HUES48 (cell line): ENCODE data around the gene LIMS4.
"Not testable (repeated sequence)": the region's sequence is repeated elsewhere in the genome, so short reads cannot be mapped to it uniquely, and the experiment has no call there.

Experiments
- H3K27ac ChIP-seq: one replicate; pipeline ENCODE4 v1.7.0; 2013; ENCODE audit warnings: low read depth, low read length, inconsistent platforms
- H3K27me3 ChIP-seq: 2 replicates; pipeline ENCODE4 v1.6.1; 2013; ENCODE audit warnings: mild to moderate bottlenecking, low read length; ENCODE audit not compliant: control insufficient read depth, insufficient read depth
- H3K36me3 ChIP-seq: 2 replicates; pipeline ENCODE4 v1.6.1; 2013; ENCODE audit warnings: low read length; ENCODE audit not compliant: control insufficient read depth, insufficient read depth
- H3K4me1 ChIP-seq: 2 replicates; pipeline ENCODE4 v1.6.1; 2013; ENCODE audit warnings: mild to moderate bottlenecking, low read length; ENCODE audit not compliant: control insufficient read depth, insufficient read depth
- H3K4me3 ChIP-seq: 2 replicates; pipeline ENCODE4 v1.5.1; 2013; ENCODE audit warnings: mild to moderate bottlenecking, low read depth, low read length
- H3K9ac ChIP-seq: 2 replicates; pipeline ENCODE4 v1.6.1; 2013; ENCODE audit warnings: mild to moderate bottlenecking, low read depth, low read length, moderate library complexity
- H3K9me3 ChIP-seq: 2 replicates; pipeline ENCODE4 v1.6.1; 2013; ENCODE audit warnings: low read length; ENCODE audit not compliant: control insufficient read depth, insufficient read depth

Gene LIMS4

DNA sequence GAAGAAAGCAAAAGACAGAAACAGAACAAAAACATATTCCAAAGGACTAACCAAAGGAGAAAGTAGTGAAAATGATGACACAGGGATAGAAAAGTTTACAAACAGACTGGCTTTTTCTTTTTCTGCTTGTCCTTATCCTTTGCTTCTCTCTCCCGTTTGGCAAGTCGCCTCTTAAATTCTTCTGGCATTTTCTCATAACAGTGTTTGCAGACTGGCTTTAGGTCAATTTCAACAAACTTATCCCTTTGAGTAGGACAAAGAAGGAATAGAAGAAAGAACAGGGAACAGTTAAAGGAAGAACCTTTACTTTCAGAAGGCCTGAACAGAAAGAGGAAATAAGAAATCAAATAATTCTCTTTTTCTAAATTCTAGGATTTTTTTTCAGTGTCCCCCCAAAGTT is 26.0 kb downstream of the LIMS4 start:
- H3K27ac ChIP-seq, H3K4me1 ChIP-seq, H3K4me3 ChIP-seq, H3K27me3 ChIP-seq, H3K9ac ChIP-seq, H3K9me3 ChIP-seq, H3K36me3 ChIP-seq: not testable (repeated sequence)

GRCh38 chr2:110443305-110444005 is 29.2 kb downstream of the LIMS4 start:
- H3K27ac ChIP-seq, H3K4me3 ChIP-seq, H3K27me3 ChIP-seq, H3K9me3 ChIP-seq, H3K9ac ChIP-seq, H3K36me3 ChIP-seq, H3K4me1 ChIP-seq: not testable (repeated sequence)

GRCh38 chr2:110441905-110442304 is 30.7 kb downstream of the LIMS4 start:
- not testable (repeated sequence) for H3K9ac ChIP-seq, H3K4me1 ChIP-seq, H3K4me3 ChIP-seq, H3K27me3 ChIP-seq, H3K9me3 ChIP-seq, H3K36me3 ChIP-seq, H3K27ac ChIP-seq

- H3K4me1 ChIP-seq, H3K27me3 ChIP-seq, H3K4me3 ChIP-seq, H3K36me3 ChIP-seq, H3K27ac ChIP-seq, H3K9ac ChIP-seq, H3K9me3 ChIP-seq: not testable (repeated sequence)
Observed at GRCh38 chr2:110434565-110434964, 38.1 kb downstream of the LIMS4 start.

DNA sequence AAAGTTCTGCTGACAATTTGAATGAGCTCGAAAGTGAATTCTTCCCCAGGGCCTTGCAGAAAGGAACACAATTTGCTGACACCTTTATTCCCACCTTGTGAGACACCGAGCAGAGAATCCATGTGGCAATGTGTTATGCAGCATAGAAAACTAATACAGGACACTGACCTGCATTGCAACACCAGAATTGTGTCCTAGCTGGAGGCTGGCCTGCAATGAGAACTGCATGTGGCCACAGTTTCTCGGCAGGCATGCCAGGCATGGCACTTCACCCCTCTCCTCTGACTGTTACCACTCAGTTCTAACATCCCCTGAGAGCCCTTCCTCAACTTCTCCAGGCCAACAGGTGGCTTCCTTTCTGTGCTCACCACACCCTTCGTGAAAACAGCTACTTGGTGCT is 46.9 kb downstream of the LIMS4 start:
- H3K27me3 ChIP-seq, H3K27ac ChIP-seq, H3K9me3 ChIP-seq, H3K36me3 ChIP-seq, H3K4me3 ChIP-seq, H3K9ac ChIP-seq, H3K4me1 ChIP-seq: not testable (repeated sequence)

DNA sequence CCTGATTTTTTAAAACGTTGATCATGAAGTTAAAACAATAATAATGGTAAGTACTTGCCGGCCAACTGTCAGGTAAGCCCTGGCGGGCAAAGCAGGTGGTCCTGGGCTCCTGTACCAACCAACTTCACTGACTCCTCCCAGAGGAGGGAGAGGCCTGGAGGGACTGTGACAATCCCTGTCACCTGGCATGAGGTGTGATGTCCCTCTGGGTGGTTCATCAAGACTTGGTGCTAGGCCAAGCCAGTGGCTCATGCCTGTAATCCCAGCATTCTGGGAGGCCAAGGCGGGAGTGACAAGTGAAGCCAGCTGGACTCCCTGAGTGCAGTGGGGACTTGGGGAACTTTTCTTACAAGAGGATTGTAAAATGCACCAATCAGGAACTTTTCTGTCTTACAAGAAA is 48.2 kb downstream of the LIMS4 start:
- H3K9ac ChIP-seq, H3K27ac ChIP-seq, H3K4me1 ChIP-seq, H3K9me3 ChIP-seq, H3K36me3 ChIP-seq, H3K27me3 ChIP-seq, H3K4me3 ChIP-seq: not testable (repeated sequence)

DNA sequence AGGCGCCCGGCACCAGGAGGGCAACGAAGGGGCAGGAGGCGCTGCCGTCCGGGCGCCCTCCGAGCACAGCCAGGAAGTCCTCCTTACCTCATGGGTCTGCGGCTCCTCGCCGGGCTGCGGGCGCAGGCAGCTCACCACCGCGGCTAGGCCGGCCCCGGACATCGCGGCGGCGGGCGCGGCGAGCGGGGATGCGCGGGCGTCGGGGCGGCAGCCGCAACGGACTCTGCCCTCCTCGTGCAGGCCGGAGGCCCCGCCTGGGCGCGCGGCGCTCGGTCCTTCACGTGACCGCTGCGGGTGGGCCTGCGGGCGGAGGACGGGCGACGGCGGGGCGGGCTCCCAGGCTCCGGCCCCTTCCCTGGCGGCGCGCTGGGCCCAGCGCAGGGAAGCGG is 49.0 kb downstream of the LIMS4 start:
- H3K27me3 ChIP-seq, H3K4me3 ChIP-seq, H3K4me1 ChIP-seq, H3K9me3 ChIP-seq, H3K27ac ChIP-seq, H3K36me3 ChIP-seq, H3K9ac ChIP-seq: not testable (repeated sequence)

DNA sequence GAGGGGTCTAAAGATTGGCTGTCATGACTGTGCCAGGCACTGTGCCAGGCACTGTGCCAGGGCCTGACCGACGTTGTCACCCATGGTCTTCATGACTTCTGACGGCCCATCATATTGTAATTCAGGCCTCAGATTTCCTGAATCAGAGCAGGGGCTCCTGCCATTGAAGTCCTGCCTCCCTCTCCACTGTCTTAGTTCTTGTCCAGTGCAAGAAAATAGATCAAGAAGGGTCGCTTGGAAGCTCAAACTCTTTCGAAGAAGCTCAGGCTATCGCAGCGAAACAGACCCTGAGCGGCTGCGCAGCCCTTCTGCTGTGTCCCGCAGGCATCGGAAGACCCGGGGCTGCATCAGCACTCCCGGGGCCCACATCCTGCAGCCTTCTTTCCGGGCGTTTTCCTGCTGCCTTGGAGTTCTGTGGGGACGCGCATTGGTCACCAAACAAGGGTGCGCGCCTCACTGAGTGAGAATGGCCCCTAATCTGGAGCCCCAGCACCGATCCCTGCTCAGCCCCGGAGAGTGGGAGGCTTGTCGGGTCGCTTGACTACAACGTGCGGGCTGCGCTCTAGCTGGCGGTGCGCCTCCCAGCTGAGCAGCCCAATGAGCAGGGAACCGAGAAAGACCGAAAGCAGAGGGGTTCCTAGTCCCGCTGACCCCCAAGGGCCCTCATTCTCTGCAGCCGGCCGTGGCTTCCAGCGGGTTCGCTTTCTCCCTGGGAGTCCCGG is 49.6 kb downstream of the LIMS4 start:
- not testable (repeated sequence) for H3K27me3 ChIP-seq, H3K9me3 ChIP-seq, H3K27ac ChIP-seq, H3K4me1 ChIP-seq, H3K4me3 ChIP-seq, H3K36me3 ChIP-seq, H3K9ac ChIP-seq

DNA sequence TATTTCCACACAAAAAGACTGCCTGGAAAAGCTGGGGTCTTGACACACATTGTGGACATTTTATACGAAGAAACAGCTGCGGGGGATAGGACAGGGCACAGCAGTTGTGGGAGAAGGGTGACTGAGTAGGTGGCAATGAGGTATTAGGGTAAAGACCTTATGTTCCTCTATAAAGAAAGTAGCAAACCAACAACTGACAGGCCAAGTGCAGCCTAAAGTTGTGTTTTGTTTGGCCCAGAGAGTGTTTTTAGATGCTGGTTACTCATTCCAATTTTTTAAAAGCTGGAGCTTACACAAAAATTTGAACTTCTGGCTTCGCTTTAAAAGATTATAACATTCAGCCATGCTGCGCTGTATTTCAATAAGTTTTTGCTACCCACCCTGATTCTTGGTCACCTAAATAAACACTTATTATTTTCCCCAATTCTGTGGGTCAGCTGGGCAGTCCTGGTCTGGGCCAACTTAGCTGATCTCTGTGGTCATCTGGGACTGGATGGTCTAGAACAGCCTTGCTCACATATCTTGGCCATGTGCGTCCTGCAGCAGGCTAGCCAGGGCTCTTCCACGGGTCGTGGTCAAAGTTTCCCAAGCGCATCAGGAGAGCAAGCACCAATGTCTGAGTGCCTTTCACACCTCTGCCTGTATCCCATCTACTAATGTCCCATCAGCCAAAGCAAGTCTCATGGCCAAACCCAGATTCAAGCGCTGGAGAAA is 51.8 kb downstream of the LIMS4 start:
- H3K27ac ChIP-seq, H3K9ac ChIP-seq, H3K4me1 ChIP-seq, H3K36me3 ChIP-seq, H3K9me3 ChIP-seq, H3K4me3 ChIP-seq, H3K27me3 ChIP-seq: not testable (repeated sequence)

DNA sequence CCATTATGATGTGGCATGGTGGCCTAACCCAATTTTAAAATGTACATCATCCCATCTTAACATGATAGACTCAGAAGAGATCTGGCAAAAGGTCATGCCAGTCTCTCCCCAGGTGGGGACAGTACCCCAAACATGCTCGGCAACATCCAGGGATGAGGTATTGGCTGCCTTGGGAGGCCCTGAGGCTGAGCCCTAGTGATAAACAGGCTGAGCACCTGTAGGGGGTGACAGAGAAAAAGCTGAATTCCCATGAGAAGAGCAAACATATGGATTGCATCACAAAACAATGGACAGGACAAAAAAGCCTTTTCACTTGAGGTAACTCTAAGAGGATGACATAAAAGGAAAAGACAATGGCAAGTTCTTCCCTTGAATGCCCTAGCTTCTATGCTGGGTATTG is 65.5 kb downstream of the LIMS4 start:
- H3K27me3 ChIP-seq, H3K27ac ChIP-seq, H3K9me3 ChIP-seq, H3K9ac ChIP-seq, H3K4me3 ChIP-seq, H3K4me1 ChIP-seq, H3K36me3 ChIP-seq: not testable (repeated sequence)

GRCh38 chr2:110404988-110405387 is 67.6 kb downstream of the LIMS4 start:
- H3K36me3 ChIP-seq, H3K27ac ChIP-seq, H3K9me3 ChIP-seq, H3K4me3 ChIP-seq, H3K27me3 ChIP-seq, H3K9ac ChIP-seq, H3K4me1 ChIP-seq: not testable (repeated sequence)
